K562 (cell line): ENCODE results near the gene CDCP1. TPM values are rescaled to one million over a fixed set of nuclear protein-coding genes. Genes with fewer than 3 reads are reported as not detected.
A peak's percentile ranks its signal among the peaks of the same experiment; 100 is the strongest.

Source experiments
- ETS1 ChIP-seq: conservative IDR thresholded peaks from 2 replicates; pipeline ENCODE4 v1.6.1; 2011; ENCODE audit warnings: low read depth, mild to moderate bottlenecking, low read length; ENCODE audit not compliant: control insufficient read depth
- FIP1L1 ChIP-seq: fragments of 200-400 bp; formaldehyde crosslinking; IDR thresholded peaks from 2 replicates; pipeline ENCODE4 v1.6.1; 2018; ENCODE audit warnings: mild to moderate bottlenecking, low read depth, low read length; ENCODE audit not compliant: poor library complexity, severe bottlenecking
- IFI16 ChIP-seq: fragments of 250-450 bp; sonication (Bioruptor Pico); IDR thresholded peaks from 2 replicates; pipeline ENCODE4 v2.1.2; 2022; ENCODE audit warnings: mild to moderate bottlenecking, inconsistent platforms
- KDM2B ChIP-seq: fragments of 250-450 bp; sonication (Bioruptor Pico); IDR thresholded peaks from 2 replicates; pipeline ENCODE4 v1.8.0; 2021; ENCODE audit warnings: mild to moderate bottlenecking, moderate library complexity
- MAFK ChIP-seq: IDR thresholded peaks from 2 replicates; pipeline ENCODE4 v1.6.1; 2011; ENCODE audit warnings: low read length, improper control_type of control experiment
- NRF1 ChIP-seq, 2 experiments: fragments of 450-650 bp; IDR thresholded peaks in 1 of 2; conservative IDR thresholded peaks in 1 of 2; 2 replicates each; pipeline ENCODE4 v1.6.1; 2014; ENCODE audit warnings: mild to moderate bottlenecking in 2 of 2
- PCBP1 ChIP-seq: fragments of 200-400 bp; formaldehyde crosslinking; IDR thresholded peaks from 2 replicates; pipeline ENCODE4 v1.6.1; 2018; ENCODE audit warnings: mild to moderate bottlenecking, low read depth, low read length; ENCODE audit not compliant: poor library complexity, severe bottlenecking
- RBM14 ChIP-seq: fragments of 200-400 bp; formaldehyde crosslinking; IDR thresholded peaks from 2 replicates; pipeline ENCODE4 v1.6.1; 2018; ENCODE audit warnings: low read depth, mild to moderate bottlenecking, low read length, moderate library complexity, borderline replicate concordance; ENCODE audit not compliant: insufficient read depth
- SOX6 ChIP-seq: fragments of 450-650 bp; IDR thresholded peaks from 2 replicates; pipeline ENCODE4 v1.6.1; 2014; ENCODE audit warnings: mild to moderate bottlenecking
- TBP ChIP-seq: optimal IDR thresholded peaks from 2 replicates; pipeline ENCODE3; 2011; ENCODE audit warnings: low read depth, low read length, improper control_type of control experiment
- THRAP3 ChIP-seq: fragments of 450-650 bp; IDR thresholded peaks from 2 replicates; pipeline ENCODE4 v1.6.1; 2016; ENCODE audit warnings: mild to moderate bottlenecking, inconsistent platforms, borderline replicate concordance
- U2AF1 ChIP-seq: fragments of 200-400 bp; formaldehyde crosslinking; optimal IDR thresholded peaks from 2 replicates; pipeline ENCODE3; 2017; ENCODE audit warnings: mild to moderate bottlenecking, low read depth, low read length, moderate library complexity
- ZNF174 ChIP-seq: fragments of 250-450 bp; sonication (Bioruptor Pico); IDR thresholded peaks from 2 replicates; pipeline ENCODE4 v1.4.0; 2020; ENCODE audit warnings: mild to moderate bottlenecking
- ZNF445 ChIP-seq: fragments of 250-450 bp; sonication (Bioruptor Pico); IDR thresholded peaks from 2 replicates; pipeline ENCODE4 v1.4.0; 2020; ENCODE audit warnings: low read depth, mild to moderate bottlenecking, moderate library complexity
- ZNF699 ChIP-seq: fragments of 250-450 bp; sonication (Bioruptor Pico); IDR thresholded peaks from 2 replicates; pipeline ENCODE4 v1.8.0; 2021; ENCODE audit warnings: mild to moderate bottlenecking, moderate library complexity; ENCODE audit not compliant: insufficient replicate concordance
- polyA plus RNA-seq, 8 experiments: library from polyadenylated mRNA; depleted of rRNA in 4 of 8; stranded (reverse) in 5 of 8; unstranded in 3 of 8; fragments of >200 nt; fragmentation: Nextera tagmentation in 2 of 8; fragmentation: Illumina TruSeq in 1 of 8; extraction: Ambion mirVana in 2 of 8; extraction: Trizol in 1 of 8; gene quantifications; 2 replicates each; pipeline versions ENCODE4 v1.2.1 to v1.2.3, GENCODE V29; 2011 to 2014; ENCODE audit warnings: inconsistent platforms in 1 of 8, missing spikeins in 1 of 8
- total RNA-seq, 7 experiments: library from RNA; depleted of rRNA in 6 of 7; stranded (reverse); fragments of >200 nt in 6 of 7; fragmentation: Illumina TruSeq in 2 of 7; extraction: Trizol in 2 of 7; gene quantifications; 2 replicates each; pipeline versions ENCODE4 v1.2.1 to v1.2.3, GENCODE V29; 2011 to 2021; ENCODE audit warnings: low replicate concordance in 1 of 7
- TF ChIP-seq, protein P1 (sequence below), 2 experiments: fragments of 450-650 bp; conservative IDR thresholded peaks; 2 replicates each; pipeline ENCODE4 v1.6.1; 2017; ENCODE audit warnings: mild to moderate bottlenecking in 2 of 2, moderate library complexity in 2 of 2
- TF ChIP-seq, protein P2 (sequence below): sonication (generic); formaldehyde crosslinking; IDR thresholded peaks from 2 replicates; pipeline ENCODE4 v1.8.0; 2022; ENCODE audit warnings: missing genetic modification reagents, mild to moderate bottlenecking, borderline replicate concordance
- TF ChIP-seq, protein P3 (sequence below): fragments of 250-450 bp; sonication (Bioruptor Pico); IDR thresholded peaks from 2 replicates; pipeline ENCODE4 v1.5.0; 2020; ENCODE audit warnings: mild to moderate bottlenecking, borderline replicate concordance
- TF ChIP-seq, protein P4 (sequence below): fragments of 250-450 bp; sonication (Bioruptor Pico); IDR thresholded peaks from 2 replicates; pipeline ENCODE4 v1.5.1; 2021; ENCODE audit warnings: mild to moderate bottlenecking

The CDCP1 gene
- total and polyA plus RNA-seq, 9 of the 15 experiments (the other 6 are each of a cell fraction or from before 2014, with no cell fraction given): 3.9 to 16.4 (median 5.2) TPM

GRCh38 chr3:45064512-45065372 is 81.4 kb downstream of the CDCP1 start (continued):
- TF ChIP-seq THRAP3 (no peak), ZNF699 (CRISPR knock-in tag) (peak; percentile 99), MAFK (0 out of 2 replicates have a peak, but pooled peaks have one; percentile 27), KDM2B (CRISPR knock-in tag) (peak; percentile 100), TBP (peak; percentile 50), FIP1L1 (no peak), SOX6 (peak; percentile 85), RBM14 (no peak), IFI16 (peak; percentile 100), ZNF445 (peak; percentile 100), ETS1 (no peak), U2AF1 (no peak), ZNF174 (peak; percentile 100), PCBP1 (no peak), NRF1 (conservative IDR thresholded peaks at IDR 0.05 in 1 of 2, IDR thresholded peaks at IDR 0.05 in 1 of 2) (peak; percentile 43 to 46; a peak in 3 of 4 replicates)
- TF ChIP-seq, protein P1, sequence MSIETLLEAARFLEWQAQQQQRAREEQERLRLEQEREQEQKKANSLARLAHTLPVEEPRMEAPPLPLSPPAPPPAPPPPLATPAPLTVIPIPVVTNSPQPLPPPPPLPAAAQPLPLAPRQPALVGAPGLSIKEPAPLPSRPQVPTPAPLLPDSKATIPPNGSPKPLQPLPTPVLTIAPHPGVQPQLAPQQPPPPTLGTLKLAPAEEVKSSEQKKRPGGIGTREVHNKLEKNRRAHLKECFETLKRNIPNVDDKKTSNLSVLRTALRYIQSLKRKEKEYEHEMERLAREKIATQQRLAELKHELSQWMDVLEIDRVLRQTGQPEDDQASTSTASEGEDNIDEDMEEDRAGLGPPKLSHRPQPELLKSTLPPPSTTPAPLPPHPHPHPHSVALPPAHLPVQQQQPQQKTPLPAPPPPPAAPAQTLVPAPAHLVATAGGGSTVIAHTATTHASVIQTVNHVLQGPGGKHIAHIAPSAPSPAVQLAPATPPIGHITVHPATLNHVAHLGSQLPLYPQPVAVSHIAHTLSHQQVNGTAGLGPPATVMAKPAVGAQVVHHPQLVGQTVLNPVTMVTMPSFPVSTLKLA (conservative IDR thresholded peaks at IDR 0.05): no peak
- TF ChIP-seq, protein P2, sequence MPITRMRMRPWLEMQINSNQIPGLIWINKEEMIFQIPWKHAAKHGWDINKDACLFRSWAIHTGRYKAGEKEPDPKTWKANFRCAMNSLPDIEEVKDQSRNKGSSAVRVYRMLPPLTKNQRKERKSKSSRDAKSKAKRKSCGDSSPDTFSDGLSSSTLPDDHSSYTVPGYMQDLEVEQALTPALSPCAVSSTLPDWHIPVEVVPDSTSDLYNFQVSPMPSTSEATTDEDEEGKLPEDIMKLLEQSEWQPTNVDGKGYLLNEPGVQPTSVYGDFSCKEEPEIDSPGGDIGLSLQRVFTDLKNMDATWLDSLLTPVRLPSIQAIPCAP (CRISPR knock-in tag): no peak
- TF ChIP-seq, protein P3, sequence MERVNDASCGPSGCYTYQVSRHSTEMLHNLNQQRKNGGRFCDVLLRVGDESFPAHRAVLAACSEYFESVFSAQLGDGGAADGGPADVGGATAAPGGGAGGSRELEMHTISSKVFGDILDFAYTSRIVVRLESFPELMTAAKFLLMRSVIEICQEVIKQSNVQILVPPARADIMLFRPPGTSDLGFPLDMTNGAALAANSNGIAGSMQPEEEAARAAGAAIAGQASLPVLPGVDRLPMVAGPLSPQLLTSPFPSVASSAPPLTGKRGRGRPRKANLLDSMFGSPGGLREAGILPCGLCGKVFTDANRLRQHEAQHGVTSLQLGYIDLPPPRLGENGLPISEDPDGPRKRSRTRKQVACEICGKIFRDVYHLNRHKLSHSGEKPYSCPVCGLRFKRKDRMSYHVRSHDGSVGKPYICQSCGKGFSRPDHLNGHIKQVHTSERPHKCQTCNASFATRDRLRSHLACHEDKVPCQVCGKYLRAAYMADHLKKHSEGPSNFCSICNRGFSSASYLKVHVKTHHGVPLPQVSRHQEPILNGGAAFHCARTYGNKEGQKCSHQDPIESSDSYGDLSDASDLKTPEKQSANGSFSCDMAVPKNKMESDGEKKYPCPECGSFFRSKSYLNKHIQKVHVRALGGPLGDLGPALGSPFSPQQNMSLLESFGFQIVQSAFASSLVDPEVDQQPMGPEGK (CRISPR knock-in tag): peak; percentile 100
- TF ChIP-seq, protein P4, sequence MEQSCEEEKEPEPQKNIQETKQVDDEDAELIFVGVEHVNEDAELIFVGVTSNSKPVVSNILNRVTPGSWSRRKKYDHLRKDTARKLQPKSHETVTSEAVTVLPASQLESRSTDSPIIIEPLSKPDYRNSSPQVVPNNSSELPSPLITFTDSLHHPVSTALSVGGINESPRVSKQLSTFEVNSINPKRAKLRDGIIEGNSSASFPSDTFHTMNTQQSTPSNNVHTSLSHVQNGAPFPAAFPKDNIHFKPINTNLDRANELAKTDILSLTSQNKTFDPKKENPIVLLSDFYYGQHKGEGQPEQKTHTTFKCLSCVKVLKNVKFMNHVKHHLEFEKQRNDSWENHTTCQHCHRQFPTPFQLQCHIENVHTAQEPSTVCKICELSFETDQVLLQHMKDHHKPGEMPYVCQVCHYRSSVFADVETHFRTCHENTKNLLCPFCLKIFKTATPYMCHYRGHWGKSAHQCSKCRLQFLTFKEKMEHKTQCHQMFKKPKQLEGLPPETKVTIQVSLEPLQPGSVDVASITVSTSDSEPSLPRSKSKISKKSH (CRISPR knock-in tag): peak; percentile 100
